ENCODE data around the gene RTP2.

RTP2 gene, protein sequence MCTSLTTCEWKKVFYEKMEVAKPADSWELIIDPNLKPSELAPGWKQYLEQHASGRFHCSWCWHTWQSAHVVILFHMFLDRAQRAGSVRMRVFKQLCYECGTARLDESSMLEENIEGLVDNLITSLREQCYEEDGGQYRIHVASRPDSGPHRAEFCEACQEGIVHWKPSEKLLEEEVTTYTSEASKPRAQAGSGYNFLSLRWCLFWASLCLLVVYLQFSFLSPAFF

DNA sequence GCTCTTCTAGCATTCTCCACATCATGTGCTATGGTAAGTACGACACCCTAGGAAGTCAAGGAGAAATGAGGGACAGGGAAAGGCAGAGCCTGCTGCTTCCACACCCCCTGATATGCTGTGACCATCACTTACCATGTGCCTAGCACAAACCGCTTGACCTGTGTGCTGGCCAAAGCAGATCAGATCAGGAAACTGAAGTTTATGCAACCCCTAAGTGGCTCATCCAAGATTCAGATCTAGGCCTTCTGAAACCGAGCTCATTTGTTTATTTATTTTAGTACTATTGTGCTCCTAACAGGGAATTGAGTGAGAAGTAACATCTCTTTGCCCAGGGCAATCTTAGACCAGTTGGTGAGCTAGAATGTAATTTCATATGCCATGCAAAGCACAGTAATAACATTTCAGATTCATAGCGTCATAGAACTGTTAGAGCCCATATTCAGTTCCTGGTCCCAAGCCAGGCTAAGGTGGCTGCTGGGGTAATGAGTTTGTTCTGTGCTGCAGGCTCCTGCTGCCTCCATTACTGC is at the start of gene RTP2:
RTP2 (minus strand) TSS at position 51 of the 527 bp plus-strand sequence. CDS start 429 bp downstream, outside the sequence.
- no peak for DNase-seq

- DNase-seq = no peak
Observed at GRCh38 chr3:187750513-187751123, 48.3 kb upstream of the RTP2 start.

GRCh38 chr3:187750006-187750512 is 47.7 kb upstream of the RTP2 start:
- DNase-seq = no peak

- peak; percentile 88 for DNase-seq
Observed at GRCh38 chr3:187748050-187748481, 45.7 kb upstream of the RTP2 start.

DNA sequence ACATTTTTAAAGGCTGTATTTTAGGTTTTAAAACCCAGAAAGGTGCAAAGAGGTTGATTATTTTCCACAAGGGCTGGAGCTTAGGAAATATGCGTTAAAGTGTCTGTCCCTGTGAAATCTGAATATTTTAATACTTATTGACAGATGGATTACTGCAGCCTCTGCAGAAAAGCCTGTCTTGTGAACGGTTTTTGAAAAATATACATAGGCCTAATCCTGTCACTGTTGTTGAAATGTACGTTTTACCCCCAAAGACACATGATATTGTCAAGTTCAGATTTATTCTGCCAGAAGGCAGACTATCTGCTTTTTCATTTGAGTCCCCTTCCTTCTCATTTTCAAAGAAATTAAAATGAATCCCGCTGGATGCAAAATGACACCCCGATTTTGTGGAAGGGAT is 45.1 kb upstream of the RTP2 start:
- no peak for DNase-seq

- no peak for DNase-seq
Observed at GRCh38 chr3:187746442-187747281, 44.3 kb upstream of the RTP2 start.

- DNase-seq = no peak
Observed at GRCh38 chr3:187746059-187746441, 43.7 kb upstream of the RTP2 start.

- DNase-seq = peak; percentile 85
Observed at GRCh38 chr3:187745201-187746058, 43.1 kb upstream of the RTP2 start, which contains the start of gene BCL6. TSS of gene BCL6 (minus strand) at chr3:187745468. CDS start at chr3:187733693, 11,775 bp downstream.

DNA sequence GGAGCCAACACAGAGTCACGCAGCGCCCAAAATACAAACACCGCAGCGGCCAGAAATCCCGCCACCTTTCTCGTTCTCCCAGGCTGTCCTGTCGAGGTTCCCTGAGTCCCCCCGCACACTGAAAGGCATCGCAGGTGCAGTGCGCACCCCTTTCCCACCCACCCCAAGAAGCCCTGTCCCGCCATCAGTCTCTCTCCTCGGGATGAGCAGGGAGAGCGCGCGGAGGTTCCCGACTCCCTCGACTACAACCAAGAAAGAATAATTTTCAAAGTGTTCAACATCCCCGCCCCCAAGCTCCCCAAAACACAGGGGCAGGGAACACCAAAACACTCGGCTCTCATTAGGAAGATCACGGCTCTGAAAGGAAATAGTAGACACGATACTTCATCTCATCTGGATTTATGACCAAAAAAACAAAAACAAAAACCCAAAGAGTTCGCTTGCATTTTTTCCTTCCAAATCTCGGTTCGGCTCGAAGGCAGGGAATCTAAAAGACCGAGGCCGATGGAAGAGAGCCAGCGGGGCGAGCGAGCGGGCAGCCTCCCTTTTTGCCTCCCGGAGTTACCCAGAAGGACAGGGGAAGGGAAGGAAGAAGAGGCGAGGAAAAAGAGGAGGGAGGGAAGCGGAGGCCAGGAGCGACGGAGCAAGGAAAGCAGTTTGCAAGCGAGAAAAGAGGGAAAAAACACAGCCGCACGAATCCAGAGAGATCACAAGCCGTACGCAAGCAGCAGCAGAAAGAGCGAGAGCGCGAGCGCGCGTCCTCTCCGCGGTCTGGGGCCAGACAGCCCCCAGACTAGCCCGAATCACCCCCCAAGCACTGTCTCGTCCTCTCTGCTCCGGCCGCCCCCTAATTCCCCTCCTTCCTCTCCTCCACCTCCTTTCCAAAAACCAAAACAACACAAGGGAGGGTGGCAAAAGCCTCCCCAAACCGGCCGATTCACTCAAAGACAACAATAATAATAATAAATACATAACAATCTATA is 42.1 kb upstream of the RTP2 start:
- peak; percentile 71 for DNase-seq

- DNase-seq = peak; percentile 76
Observed at GRCh38 chr3:187743195-187744141, 41.1 kb upstream of the RTP2 start.

DNA sequence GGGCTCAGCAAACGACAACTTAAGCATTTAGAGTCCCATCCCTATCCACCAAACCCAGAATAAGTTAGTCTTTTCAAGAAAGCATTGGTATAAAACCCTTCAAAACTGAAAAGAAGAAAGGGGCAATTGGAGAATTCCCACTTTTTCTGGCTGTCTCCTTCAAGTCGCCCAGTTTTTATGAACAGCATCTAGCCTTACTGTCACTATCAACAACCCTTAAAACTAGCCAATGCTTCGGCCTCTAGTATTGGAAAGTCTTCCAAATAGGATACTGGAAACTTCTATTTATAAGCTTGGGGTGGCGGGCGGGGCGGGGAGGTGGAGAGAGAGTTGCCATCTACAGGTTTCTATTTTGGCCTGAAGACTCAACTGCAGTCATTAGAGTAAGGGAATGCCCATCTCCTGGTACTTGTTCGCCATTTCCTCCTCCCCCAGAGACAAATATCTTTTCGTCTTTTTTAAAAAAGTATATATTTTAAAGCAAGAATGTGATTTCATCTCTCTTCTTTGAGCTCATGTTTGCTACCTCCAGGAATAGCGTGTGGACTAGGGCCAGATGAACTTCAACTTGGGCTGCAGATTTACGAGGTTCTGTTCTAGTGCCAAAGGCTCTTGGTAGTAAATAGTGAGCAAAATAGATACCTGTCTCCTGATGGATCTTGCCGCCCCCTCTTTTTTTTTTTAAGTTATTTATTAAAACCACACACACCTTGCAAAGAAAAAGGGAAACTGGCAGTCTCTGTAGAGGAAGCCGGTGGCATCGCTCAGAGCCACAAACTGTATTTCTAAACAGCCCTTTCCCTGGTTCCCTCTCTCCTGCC is 40.2 kb upstream of the RTP2 start:
- DNase-seq = no peak

GRCh38 chr3:187741403-187742350 is 39.3 kb upstream of the RTP2 start:
- peak; percentile 74 for DNase-seq

DNA sequence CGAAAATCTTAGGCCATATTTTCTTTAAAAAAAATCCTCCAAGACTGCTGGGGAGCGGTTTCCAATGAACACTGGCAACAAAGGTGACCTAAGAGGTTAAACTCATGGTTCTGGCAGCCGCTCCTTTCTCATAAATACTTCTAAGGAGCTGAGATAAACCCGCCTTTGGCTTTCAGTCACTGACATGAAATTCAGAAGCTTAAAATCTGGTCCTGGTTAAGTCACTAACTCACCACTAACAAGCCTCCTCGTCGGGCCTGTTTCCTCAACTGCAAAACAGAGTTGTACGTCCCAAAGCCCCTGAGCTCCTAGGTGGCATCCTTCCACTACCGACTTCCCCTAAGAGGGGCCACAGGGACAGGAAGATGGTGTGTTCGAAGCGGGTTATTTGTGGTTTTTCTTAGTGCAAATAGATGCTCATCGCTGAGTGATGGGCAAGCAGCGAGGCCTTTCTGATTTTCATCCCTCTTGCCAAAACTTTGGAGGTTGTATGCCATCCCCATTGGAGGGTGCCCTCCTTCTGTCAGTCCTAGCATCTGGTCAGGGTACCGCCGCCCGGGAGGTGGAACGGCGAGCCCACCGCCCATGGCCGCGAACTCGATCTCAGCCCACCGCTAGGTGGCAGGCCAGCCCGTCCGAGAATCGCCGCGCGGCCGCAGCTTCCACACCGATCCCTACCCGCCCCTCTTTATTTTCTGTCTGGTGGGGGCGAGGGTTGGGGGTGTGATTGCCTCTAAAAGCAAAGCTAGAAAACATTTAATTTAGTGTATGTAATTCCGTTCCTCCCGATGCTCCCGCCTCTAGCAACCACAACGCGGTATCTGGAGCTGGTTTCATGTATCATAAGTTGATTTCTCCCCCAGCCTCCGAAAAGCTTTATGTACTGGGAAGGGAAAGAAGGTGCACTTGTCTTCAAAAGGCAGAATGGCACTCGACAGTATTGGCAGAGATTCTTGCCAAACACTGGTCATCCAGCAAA is 38.4 kb upstream of the RTP2 start:
- peak; percentile 80 for DNase-seq

GRCh38 chr3:187739561-187740332 is 37.4 kb upstream of the RTP2 start:
- DNase-seq = peak; percentile 86

DNA sequence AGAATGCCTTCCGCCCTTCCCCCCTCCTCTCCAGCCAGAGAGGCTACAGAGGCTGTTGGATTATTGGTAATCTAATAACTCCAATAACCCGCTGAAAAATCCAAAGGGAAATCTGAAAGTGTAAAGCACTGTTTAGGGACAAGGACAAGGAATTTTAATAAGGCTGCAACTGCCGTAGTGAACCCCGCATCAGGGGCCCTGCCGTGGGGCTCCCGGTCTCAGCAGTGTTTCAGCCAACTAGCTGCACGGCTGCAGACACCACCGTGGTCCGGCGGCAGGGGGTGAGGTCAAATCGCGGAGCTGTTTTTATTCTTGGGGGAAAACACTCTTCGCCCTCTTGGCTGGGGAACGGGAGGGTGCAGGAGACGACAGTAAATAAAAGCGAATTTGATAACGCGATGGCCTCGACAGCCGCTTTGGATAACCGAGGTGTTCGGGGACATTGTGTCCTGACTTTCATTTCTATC is 36.8 kb upstream of the RTP2 start:
- peak; percentile 53 for DNase-seq

All from activated CD4-positive, CD25-positive, alpha-beta regulatory T cell treated with anti-CD3 and anti-CD28 coated beads, Interleukin-2, amount 50 U/mL, for 72 hours (primary cell).